A673 (cell line): ENCODE measurements around the gene MPRIP. TPM values are rescaled to one million over a fixed set of nuclear protein-coding genes. Genes with fewer than 3 reads are reported as not detected.
A peak's percentile ranks its signal among the peaks of the same experiment; 100 is the strongest.

Source experiments
- BruUV-seq: library from RNA; stranded (reverse); fragments of 400-500 nt; replicated peaks from 2 replicates; lab custom pipeline; 2021; lab: Mats Ljungman, UMichigan
- CTCF ChIA-PET: fragments of 300-600 bp; sonication (Branson Sonifier 250); formaldehyde crosslinking; loops from one replicate; lab custom pipeline; 2022; ENCODE audit warnings: antibody characterized with exemption; lab: Charles Lee
- POLR2A ChIA-PET: fragments of 300-600 bp; sonication (Branson Sonifier 250); formaldehyde crosslinking; loops from one replicate; lab custom pipeline; 2022; ENCODE audit warnings: antibody characterized with exemption; ENCODE audit not compliant: low non-redundant PET; lab: Charles Lee
- DNase-seq: peaks from one replicate; pipeline ENCODE4 v3.0.0-alpha.2; 2015; ENCODE audit warnings: low spot score
- H3K27ac ChIP-seq: fragments of 200-600 bp; sonication (generic); 2 replicates; pipeline ENCODE4 v1.5.1; 2016; ENCODE audit warnings: mixed run types, low read depth, mild to moderate bottlenecking, mixed read lengths, antibody characterized with exemption, low read length; ENCODE audit not compliant: poor library complexity, severe bottlenecking
- H3K27me3 ChIP-seq: fragments of 200-600 bp; sonication (generic); replicated peaks from 2 replicates; pipeline ENCODE4 v1.6.1; 2017; ENCODE audit warnings: mixed run types, low read depth, mild to moderate bottlenecking, mixed read lengths, antibody characterized with exemption, low read length; ENCODE audit not compliant: insufficient read depth, poor library complexity
- H3K36me3 ChIP-seq: fragments of 200-600 bp; sonication (generic); 2 replicates; pipeline ENCODE4 v1.6.1; 2016; ENCODE audit warnings: mixed run types, mild to moderate bottlenecking, mixed read lengths, antibody characterized with exemption, low read length; ENCODE audit not compliant: insufficient read depth, poor library complexity, severe bottlenecking
- H3K4me1 ChIP-seq: fragments of 200-600 bp; sonication (generic); 2 replicates; pipeline ENCODE4 v1.6.1; 2017; ENCODE audit warnings: mixed run types, mild to moderate bottlenecking, mixed read lengths, antibody characterized with exemption, low read length; ENCODE audit not compliant: insufficient read depth, poor library complexity, severe bottlenecking
- H3K4me3 ChIP-seq: fragments of 200-600 bp; sonication (generic); 2 replicates; pipeline ENCODE4 v1.5.1; 2016; ENCODE audit warnings: low read depth, mixed run types, mild to moderate bottlenecking, mixed read lengths, low read length; ENCODE audit not compliant: poor library complexity, severe bottlenecking
- H3K9me3 ChIP-seq: fragments of 200-600 bp; sonication (generic); 2 replicates; pipeline ENCODE4 v1.6.1; 2016; ENCODE audit warnings: mixed run types, low read depth, mild to moderate bottlenecking, mixed read lengths, antibody characterized with exemption, low read length; ENCODE audit not compliant: poor library complexity, severe bottlenecking
- EZH2 ChIP-seq: fragments of 200-600 bp; sonication (generic); IDR thresholded peaks from 2 replicates; pipeline ENCODE4 v1.6.1; 2017; ENCODE audit warnings: borderline replicate concordance, low read depth, mild to moderate bottlenecking, mixed read lengths, antibody characterized with exemption, low read length; ENCODE audit not compliant: poor library complexity, severe bottlenecking
- intact Hi-C: fragments of 100-400 bp; cut with micrococcal nuclease; formaldehyde crosslinking; loops from one replicate; pipeline ENCODE4 v1.10.0; 2022; ENCODE audit not compliant: unreplicated experiment
- total RNA-seq: library from RNA; stranded (reverse); gene quantifications from 2 replicates; pipeline ENCODE4 v1.2.3, GENCODE V29; 2021
- TF ChIP-seq, protein P1 (sequence below): fragments of 300-800, 200-600 bp; sonication (generic); conservative IDR thresholded peaks from 2 replicates; pipeline ENCODE4 v1.5.1; 2017; ENCODE audit warnings: low read depth, mild to moderate bottlenecking, antibody characterized with exemption, low read length, moderate library complexity, mixed read lengths

The MPRIP gene
- total RNA-seq, 1 experiment from 2014 or later, result 290 TPM

DNA sequence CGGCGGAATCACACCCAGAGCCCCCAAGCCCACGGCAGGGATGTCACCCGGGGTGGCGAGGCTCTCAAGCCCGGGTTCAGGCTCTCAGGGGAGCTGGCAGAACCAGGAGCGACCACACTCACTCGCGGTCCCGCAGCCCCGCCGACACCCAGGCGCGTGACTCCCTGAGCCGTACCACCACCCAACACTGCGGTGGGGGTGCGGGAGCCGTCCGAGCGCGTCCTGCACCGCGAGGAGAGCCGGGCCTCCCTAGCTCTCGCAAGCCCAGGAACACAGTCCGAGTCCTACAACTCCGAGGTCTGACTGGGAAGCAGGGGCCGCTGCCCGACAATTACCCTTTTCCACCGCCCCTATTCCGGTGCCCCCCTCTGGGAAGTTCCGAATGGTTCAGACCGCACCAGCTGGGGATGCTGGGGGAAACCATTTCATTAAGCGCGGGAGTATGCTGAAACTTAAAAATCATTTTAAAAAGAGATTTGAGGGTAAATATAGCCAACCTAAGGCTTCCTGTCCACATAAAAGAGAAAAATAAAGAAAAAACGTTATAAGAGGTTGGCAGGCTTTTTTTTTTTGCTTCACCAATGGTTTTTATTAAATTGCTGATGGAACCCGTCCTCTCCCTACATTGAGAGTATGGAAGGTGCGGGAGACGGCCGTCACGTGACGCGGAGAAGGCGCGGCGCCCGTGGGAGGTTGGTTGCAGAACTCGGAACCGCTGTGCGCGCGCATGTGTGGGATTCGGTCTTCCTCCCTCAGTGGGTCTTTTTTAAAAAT is 195.0 kb downstream of the MPRIP start, which contains the start of gene FLCN:
FLCN (minus strand) TSS at position 143 of the 774 bp plus-strand sequence. CDS start 9,031 bp downstream, outside the sequence.
- Histone ChIP-seq H3K27ac (peak within 1 kb of the TSS; percentile 100), H3K4me3 (peak within 1 kb of the TSS; percentile 91), H3K27me3 (no peaks in the 10 kb centered on the region), H3K9me3 (no peaks in the 10 kb centered on the region), H3K4me1 (peaks cover 9% of the 10 kb centered on the region), H3K36me3 (peaks cover 2% of the 10 kb centered on the region)
- TF ChIP-seq, protein P1, sequence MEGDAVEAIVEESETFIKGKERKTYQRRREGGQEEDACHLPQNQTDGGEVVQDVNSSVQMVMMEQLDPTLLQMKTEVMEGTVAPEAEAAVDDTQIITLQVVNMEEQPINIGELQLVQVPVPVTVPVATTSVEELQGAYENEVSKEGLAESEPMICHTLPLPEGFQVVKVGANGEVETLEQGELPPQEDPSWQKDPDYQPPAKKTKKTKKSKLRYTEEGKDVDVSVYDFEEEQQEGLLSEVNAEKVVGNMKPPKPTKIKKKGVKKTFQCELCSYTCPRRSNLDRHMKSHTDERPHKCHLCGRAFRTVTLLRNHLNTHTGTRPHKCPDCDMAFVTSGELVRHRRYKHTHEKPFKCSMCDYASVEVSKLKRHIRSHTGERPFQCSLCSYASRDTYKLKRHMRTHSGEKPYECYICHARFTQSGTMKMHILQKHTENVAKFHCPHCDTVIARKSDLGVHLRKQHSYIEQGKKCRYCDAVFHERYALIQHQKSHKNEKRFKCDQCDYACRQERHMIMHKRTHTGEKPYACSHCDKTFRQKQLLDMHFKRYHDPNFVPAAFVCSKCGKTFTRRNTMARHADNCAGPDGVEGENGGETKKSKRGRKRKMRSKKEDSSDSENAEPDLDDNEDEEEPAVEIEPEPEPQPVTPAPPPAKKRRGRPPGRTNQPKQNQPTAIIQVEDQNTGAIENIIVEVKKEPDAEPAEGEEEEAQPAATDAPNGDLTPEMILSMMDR, result no peak
- TF ChIP-seq EZH2, result no peak
- BruUV-seq, result no TSS peak
- intact Hi-C loops, result loop anchor here (1.0 kb wide), 1 partner anchor 31 kb away; the partner anchor contains the start of gene PLD6
- ChIA-PET CTCF (no interaction called here), POLR2A (no interaction called here)
- peak; percentile 91 for DNase-seq

DNA sequence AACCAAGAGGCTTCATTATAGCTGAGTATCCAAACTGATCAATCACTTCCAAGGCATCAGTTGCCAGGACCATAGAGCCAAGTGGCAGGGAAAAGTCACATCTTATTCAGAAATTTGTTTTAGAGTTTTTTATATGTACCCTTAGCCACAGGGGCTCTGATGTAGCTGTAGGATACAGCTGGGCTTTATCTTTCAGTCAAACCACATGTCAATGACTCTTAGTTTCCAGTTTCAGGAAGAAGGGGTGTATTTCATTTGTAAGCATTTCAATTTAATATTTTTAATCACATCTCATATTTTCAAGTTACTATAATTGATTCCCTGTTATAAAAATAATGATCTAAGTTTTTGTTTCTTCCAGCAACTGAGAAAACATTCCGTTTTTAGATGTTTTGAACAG is 197.6 kb downstream of the MPRIP start:
- intact Hi-C loops, result no loop called here
- H3K4me1 ChIP-seq, result peaks cover 9% of the 10 kb centered on the region
- H3K27me3 ChIP-seq, result no peaks in the 10 kb centered on the region
- no peaks in the 10 kb centered on the region for H3K9me3 ChIP-seq
- TF ChIP-seq, protein P1, result no peak
- TF ChIP-seq EZH2, result no peak
- no peak overlapping the region for H3K4me3 ChIP-seq
- no TSS peak for BruUV-seq
- POLR2A ChIA-PET, result no interaction called here
- no peaks in the 10 kb centered on the region for H3K36me3 ChIP-seq
- CTCF ChIA-PET, result interaction anchor here (0.5 kb wide), 1 partner anchor 240 kb away, joined by 3 read pairs; no protein-coding TSS in a partner anchor
- no peak overlapping the region for H3K27ac ChIP-seq
- DNase-seq, result no peak

DNA sequence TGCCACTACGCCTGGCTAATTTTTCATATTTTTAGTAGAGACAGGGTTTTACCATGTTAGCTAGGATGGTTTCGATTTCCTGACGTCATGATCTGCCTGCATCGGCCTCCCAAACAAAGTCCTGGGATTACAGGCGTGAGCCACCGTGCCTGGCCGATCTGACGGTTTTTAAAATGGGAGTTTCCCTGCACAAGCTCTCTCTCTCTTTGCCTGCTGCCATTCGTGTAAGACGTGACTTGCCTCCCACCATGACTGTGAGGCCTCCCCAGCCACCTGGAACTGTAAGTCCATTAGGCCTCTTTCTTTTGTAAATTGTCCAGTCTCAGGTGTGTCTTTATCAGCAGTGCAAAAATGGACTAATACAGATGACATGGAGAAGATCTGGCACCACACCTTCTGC is 199.4 kb downstream of the MPRIP start:
- TF ChIP-seq EZH2, result no peak
- TF ChIP-seq, protein P1, result no peak
- intact Hi-C loops, result no loop called here
- no peak overlapping the region for H3K27ac ChIP-seq
- no TSS peak for BruUV-seq
- no peaks in the 10 kb centered on the region for H3K27me3 ChIP-seq
- peaks cover 12% of the 10 kb centered on the region for H3K36me3 ChIP-seq
- H3K4me1 ChIP-seq, result no peaks in the 10 kb centered on the region
- POLR2A ChIA-PET, result no interaction called here
- H3K9me3 ChIP-seq, result no peaks in the 10 kb centered on the region
- DNase-seq, result no peak
- CTCF ChIA-PET, result no interaction called here
- no peak overlapping the region for H3K4me3 ChIP-seq
